Testis (tissue), 2 donors: ENCODE measurements around the gene CWC15.

Source experiments
- CTCF ChIP-seq, 3 experiments: fragments of 450-650 bp in 2 of 3; fragments of 200-600 bp in 1 of 3; sonication (generic) in 1 of 3; IDR thresholded peaks; one replicate each; pipeline ENCODE4 v1.5.1; 2016 to 2019; ENCODE audit warnings: antibody characterized with exemption in 3 of 3, mild to moderate bottlenecking in 2 of 3, moderate library complexity in 1 of 3
- POLR2A ChIP-seq: fragments of 450-650 bp; IDR thresholded peaks from one replicate; pipeline ENCODE4 v1.6.1; 2017; ENCODE audit warnings: antibody characterized with exemption, mild to moderate bottlenecking, moderate library complexity

GRCh38 chr11:94928117-94928990 lies 45.0 kb downstream of the CWC15 start:
- TF ChIP-seq CTCF (IDR thresholded peaks at IDR 0.05) (no peak), POLR2A (no peak)
